Activated naive CD4-positive, alpha-beta T cell (primary cell): Measurements from ENCODE around the gene FCN1.

ENCODE experiments used
- DNase-seq, 4 experiments: peaks; one replicate each; lab custom pipeline; 2025; lab: John Stamatoyannopoulos, UW

The FCN1 gene

GRCh38 chr9:134951461-134951860, 33.7 kb upstream of the FCN1 start:
- DNase-seq = no peak

- no peak for DNase-seq
Observed at GRCh38 chr9:134950386-134951210, 32.9 kb upstream of the FCN1 start.

- no peak for DNase-seq
Observed at GRCh38 chr9:134949681-134950385, 32.1 kb upstream of the FCN1 start.

GRCh38 chr9:134948149-134948548, 30.4 kb upstream of the FCN1 start:
- no peak for DNase-seq

GRCh38 chr9:134947265-134947955, 29.7 kb upstream of the FCN1 start:
- no peak for DNase-seq

GRCh38 chr9:134946663-134947062, 29.0 kb upstream of the FCN1 start:
- DNase-seq = no peak

- no peak for DNase-seq
Observed at GRCh38 chr9:134945509-134946275, 28.0 kb upstream of the FCN1 start.

GRCh38 chr9:134944916-134945315, 27.2 kb upstream of the FCN1 start:
- no peak for DNase-seq

- DNase-seq = no peak
Observed at GRCh38 chr9:134944351-134944802, 26.7 kb upstream of the FCN1 start.

- no peak for DNase-seq
Observed at GRCh38 chr9:134943836-134944235, 26.1 kb upstream of the FCN1 start.

- no peak for DNase-seq
Observed at GRCh38 chr9:134943411-134943810, 25.7 kb upstream of the FCN1 start.

GRCh38 chr9:134942788-134943184, 25.1 kb upstream of the FCN1 start:
- DNase-seq = no peak

- no peak for DNase-seq
Observed at GRCh38 chr9:134942011-134942787, 24.5 kb upstream of the FCN1 start.

- DNase-seq = no peak
Observed at GRCh38 chr9:134940236-134941208, 22.8 kb upstream of the FCN1 start.

- no peak for DNase-seq
Observed at GRCh38 chr9:134939836-134940235, 22.1 kb upstream of the FCN1 start.

- no peak for DNase-seq
Observed at GRCh38 chr9:134939080-134939733, 21.5 kb upstream of the FCN1 start.

- no peak for DNase-seq
Observed at GRCh38 chr9:134938346-134939079, 20.8 kb upstream of the FCN1 start.

GRCh38 chr9:134937566-134938345, 20.0 kb upstream of the FCN1 start:
- DNase-seq = no peak
